Activated CD8-positive, alpha-beta memory T cell treated with anti-CD3 and anti-CD28 coated beads, Interleukin-2, amount 10 ng/mL, durations not matched to agents 7 days and 5 days (primary cell): Measurements from ENCODE around the gene FBXL13. TPM values are rescaled to one million over a fixed set of nuclear protein-coding genes. Genes with fewer than 3 reads are reported as not detected.
"Not testable (repeated sequence)": the region's sequence is repeated elsewhere in the genome, so short reads cannot be mapped to it uniquely, and the experiment has no call there.

Experiments
- ATAC-seq: fragments of 150-1000 bp; cut with Tn5 transposase; one replicate; pipeline ENCODE4 v1.10.0; 2021; ENCODE audit warnings: moderate library complexity
- CTCF ChIA-PET: fragments of 350-600 bp; sonication (Branson Sonifier 250); formaldehyde crosslinking; loops from one replicate; lab custom pipeline; 2021; ENCODE audit warnings: antibody characterized with exemption; lab: Charles Lee
- DNase-seq: peaks from one replicate; pipeline ENCODE4 v3.0.0-alpha.2; 2020
- H3K27ac Mint-ChIP-seq: one replicate; pipeline ENCODE4 v1.8.0; 2021; ENCODE audit warnings: mild to moderate bottlenecking, mixed read lengths
- H3K27me3 Mint-ChIP-seq: one replicate; pipeline ENCODE4 v1.8.0; 2021; ENCODE audit warnings: mixed read lengths
- H3K36me3 Mint-ChIP-seq: one replicate; pipeline ENCODE4 v1.8.0; 2021; ENCODE audit warnings: mild to moderate bottlenecking, mixed read lengths
- H3K4me1 Mint-ChIP-seq: one replicate; pipeline ENCODE4 v1.8.0; 2021; ENCODE audit warnings: mixed read lengths
- H3K4me3 Mint-ChIP-seq: one replicate; pipeline ENCODE4 v1.8.0; 2021; ENCODE audit warnings: mild to moderate bottlenecking, moderate library complexity, mixed read lengths
- H3K9me3 Mint-ChIP-seq: one replicate; pipeline ENCODE4 v1.8.0; 2022; ENCODE audit warnings: low read depth, mixed read lengths
- total RNA-seq, 2 experiments: library from RNA; stranded (reverse); gene quantifications; one replicate each; pipeline ENCODE4 v1.2.3, GENCODE V29; 2021

Gene FBXL13
- total RNA-seq, 2 experiments from 2014 or later, result 0.18 TPM; not detected in 1

DNA sequence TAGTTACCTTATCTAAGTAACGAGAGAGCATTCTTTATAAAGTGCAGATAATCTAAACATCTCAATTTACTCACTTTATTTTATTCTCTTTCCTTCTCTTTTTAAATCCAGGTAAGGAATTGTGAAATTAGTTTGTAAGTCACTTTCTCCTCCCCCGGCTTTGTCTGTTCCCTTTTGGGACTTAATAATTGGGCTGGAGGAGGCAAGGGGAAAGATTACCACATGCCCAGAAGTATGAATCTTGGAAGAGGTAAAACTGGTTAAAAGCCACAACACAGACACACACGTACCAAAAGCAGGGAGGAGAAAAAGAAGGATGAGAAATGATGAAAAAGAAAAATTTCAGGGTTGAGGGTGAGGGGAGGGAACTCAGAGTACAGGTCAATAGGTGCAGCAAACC, 225.1 kb downstream of the FBXL13 start:
- Mint-ChIP-seq H3K27me3 (peaks cover 38% of the 10 kb centered on the region), H3K36me3 (peaks cover 6% of the 10 kb centered on the region), H3K9me3 (no peaks in the 10 kb centered on the region), H3K4me3 (no peak overlapping the region), H3K4me1 (no peaks in the 10 kb centered on the region), H3K27ac (no peak overlapping the region)
- CTCF ChIA-PET, result no interaction called here
- ATAC-seq (no peak), DNase-seq (no peak)

DNA sequence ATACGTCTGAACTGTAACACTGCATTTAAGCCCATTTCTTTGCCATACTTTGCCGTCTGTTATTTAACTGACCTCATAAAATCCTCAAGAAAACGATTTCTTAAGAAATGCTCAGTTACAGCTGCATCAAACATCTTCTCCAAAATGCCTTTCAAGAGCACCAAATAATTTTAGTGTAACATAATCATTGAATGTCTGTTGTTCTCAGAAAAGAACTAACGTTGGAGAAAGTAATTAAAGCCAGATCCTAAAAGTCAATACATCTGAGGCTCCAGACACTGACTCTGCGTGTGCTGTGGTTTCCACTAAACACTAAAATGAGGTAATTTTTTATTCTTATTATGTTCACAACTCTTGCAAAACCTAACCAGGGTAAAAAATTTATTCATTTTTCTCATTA, 225.5 kb downstream of the FBXL13 start:
- Mint-ChIP-seq H3K4me3 (no peak overlapping the region), H3K27ac (no peak overlapping the region), H3K4me1 (peaks cover 4% of the 10 kb centered on the region), H3K36me3 (peaks cover 6% of the 10 kb centered on the region), H3K9me3 (no peaks in the 10 kb centered on the region), H3K27me3 (peaks cover 42% of the 10 kb centered on the region)
- DNase-seq (no peak), ATAC-seq (no peak)
- CTCF ChIA-PET, result no interaction called here

DNA sequence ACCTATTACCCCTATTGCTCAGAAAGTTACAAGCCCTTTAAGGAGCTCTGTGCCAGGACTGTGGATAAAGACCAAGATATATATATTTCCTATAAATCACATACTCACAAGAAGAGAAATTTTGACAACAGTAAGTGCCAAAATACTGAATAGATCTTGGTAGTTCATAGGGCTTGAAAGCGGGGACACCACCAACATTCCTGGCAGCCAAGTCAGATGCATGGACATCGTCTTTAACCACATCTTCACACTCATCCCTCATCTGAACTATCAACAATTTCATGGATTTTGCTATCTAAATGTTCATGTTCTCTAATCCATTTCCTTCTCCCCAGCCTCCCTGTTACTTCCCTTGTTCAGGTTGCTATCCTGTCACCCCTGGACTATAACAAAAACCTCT, 229.2 kb downstream of the FBXL13 start:
- Mint-ChIP-seq H3K27me3 (peaks cover 43% of the 10 kb centered on the region), H3K4me3 (no peak overlapping the region), H3K27ac (no peak overlapping the region), H3K4me1 (peaks cover 14% of the 10 kb centered on the region), H3K36me3 (peaks cover 7% of the 10 kb centered on the region), H3K9me3 (no peaks in the 10 kb centered on the region)
- DNase-seq (no peak), ATAC-seq (no peak)
- CTCF ChIA-PET, result no interaction called here

DNA sequence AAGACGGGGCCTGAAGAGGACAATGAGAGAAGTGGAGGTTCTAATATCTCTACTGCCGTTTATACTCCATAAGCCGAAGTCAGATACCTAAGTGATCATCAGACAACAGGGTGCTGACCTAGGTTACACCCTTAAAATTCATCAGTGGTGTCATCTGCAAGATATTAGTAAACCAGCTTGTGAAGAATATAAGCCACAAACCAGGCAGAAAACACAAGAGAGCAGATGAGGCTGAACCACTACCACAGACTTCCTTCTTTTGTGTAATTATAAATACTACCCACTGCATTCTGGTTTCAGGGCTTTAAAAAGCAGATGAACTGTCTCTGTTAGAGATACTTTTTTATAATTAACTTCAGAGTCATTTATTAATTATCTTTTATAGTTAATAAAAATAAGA, 230.7 kb downstream of the FBXL13 start:
- CTCF ChIA-PET, result no interaction called here
- Mint-ChIP-seq H3K4me1 (peaks cover 14% of the 10 kb centered on the region), H3K36me3 (peaks cover 6% of the 10 kb centered on the region), H3K4me3 (no peak overlapping the region), H3K27ac (no peak overlapping the region), H3K27me3 (peaks cover 40% of the 10 kb centered on the region), H3K9me3 (no peaks in the 10 kb centered on the region)
- DNase-seq, result peak; percentile 60
- ATAC-seq, result peak; percentile 76

DNA sequence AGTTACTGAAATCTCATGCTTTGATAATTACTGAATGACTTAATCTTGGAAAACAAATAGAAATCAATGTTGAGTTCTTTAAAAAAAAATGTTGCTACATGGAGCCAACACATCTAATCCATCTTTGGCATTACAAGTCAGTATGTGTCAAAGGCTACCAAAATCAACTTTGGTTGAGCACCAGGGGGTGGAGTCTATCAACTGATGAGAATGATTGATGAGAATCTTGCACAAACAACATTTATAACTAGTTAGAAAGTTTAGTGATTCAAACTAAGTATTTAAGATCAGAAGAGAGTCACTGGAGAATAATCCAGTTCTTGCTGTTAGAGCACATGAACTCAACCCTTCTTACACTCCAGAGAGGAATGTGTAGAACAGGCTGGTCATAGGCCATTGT, 232.3 kb downstream of the FBXL13 start:
- DNase-seq, result no peak
- Mint-ChIP-seq H3K36me3 (peaks cover 8% of the 10 kb centered on the region), H3K4me1 (peaks cover 14% of the 10 kb centered on the region), H3K9me3 (no peaks in the 10 kb centered on the region), H3K27me3 (peaks cover 44% of the 10 kb centered on the region), H3K4me3 (no peak overlapping the region), H3K27ac (no peak overlapping the region)
- no peak for ATAC-seq
- CTCF ChIA-PET, result no interaction called here

DNA sequence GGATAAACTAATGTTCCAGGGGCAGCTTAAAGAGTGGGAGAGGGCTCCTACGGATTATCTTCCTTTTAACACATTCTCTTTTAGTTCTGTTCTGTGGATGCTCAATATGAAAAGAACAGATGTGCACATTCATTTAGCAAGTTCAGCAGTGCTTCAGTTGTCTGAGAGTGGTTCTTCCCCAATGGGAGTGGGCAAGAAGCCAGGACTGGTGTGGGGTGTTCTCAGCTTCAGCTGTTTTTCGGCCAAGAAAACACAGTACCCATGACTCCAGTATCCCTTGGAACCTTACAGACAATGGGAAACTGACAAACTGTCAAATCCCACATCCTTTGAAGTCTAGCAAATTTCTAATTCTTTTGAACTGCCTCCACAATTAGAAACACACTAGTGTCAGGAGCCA, 233.3 kb downstream of the FBXL13 start:
- ATAC-seq (no peak), DNase-seq (no peak)
- Mint-ChIP-seq H3K36me3 (peaks cover 14% of the 10 kb centered on the region), H3K27ac (no peak overlapping the region), H3K4me3 (no peak overlapping the region), H3K9me3 (no peaks in the 10 kb centered on the region), H3K27me3 (peaks cover 49% of the 10 kb centered on the region), H3K4me1 (peaks cover 14% of the 10 kb centered on the region)
- CTCF ChIA-PET, result no interaction called here

DNA sequence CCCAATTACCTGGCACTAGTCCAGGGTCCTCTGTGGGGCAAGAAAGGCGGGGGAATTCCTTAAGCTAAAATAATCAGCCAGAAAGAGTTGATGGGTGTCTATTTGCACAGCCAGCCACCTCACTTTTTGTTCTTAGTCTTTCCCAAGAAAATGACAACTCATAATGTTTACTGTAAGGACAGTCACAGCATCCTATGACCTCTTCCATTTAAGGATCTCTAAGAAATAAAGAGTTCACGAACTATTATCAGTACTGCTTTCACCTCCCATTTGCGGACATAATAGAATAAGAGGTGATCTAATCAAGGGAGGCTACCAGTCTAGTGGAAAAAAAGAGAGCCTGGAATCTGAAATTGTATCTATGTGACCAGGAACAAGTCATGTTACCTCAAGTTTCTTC, 234.2 kb downstream of the FBXL13 start:
- Mint-ChIP-seq H3K9me3 (no peaks in the 10 kb centered on the region), H3K27ac (no peak overlapping the region), H3K27me3 (peaks cover 46% of the 10 kb centered on the region), H3K4me1 (peaks cover 14% of the 10 kb centered on the region), H3K4me3 (no peak overlapping the region), H3K36me3 (peaks cover 16% of the 10 kb centered on the region)
- CTCF ChIA-PET, result no interaction called here
- ATAC-seq (no peak), DNase-seq (no peak)

DNA sequence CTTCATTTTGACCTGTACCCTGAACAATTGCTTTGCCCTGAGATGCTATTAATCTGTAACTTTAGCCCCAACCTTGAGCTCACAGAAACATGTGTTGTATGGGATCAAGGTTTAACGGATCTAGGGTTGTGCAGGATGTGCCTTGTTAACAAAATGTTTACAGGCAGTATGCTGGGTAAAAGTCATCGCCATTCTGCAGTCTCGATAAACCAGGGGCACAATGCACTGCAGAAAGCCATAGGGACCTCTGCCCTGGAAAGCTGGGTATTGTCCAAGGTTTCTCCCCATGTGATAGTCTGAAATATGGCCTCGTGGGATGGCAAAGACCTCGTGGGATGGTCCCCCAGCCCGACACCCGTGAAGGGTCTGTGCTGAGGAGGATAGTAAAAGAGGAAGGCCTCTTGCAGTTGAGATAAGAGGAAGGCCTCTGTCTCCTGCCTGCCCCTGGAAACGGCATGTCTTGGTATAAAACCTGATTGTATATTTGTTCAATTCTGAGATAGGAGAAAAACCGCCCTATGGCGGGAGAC, 236.0 kb downstream of the FBXL13 start:
- ATAC-seq, CTCF ChIA-PET: not testable (repeated sequence)
- H3K36me3 Mint-ChIP-seq, result peaks cover 17% of the 10 kb centered on the region

DNA sequence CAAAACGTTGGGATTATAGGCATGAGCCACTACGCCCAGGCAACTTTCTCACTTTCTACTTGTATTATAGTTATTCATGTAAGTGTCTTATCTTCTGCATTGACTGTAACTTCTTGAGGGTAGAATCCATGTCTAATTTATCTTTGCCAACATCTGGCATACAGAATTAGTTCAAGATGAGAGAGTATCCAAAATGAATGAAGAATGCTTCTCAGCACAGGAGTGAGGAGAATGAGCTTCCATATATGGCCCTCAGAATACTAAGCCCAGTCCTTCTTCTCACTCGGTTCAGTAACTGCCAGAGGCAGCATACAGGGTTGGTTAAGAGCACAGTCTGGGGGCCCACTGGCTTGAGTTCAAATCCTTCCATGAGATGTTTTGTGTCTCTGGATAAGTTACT, 236.8 kb downstream of the FBXL13 start:
- CTCF ChIA-PET, result no interaction called here
- Mint-ChIP-seq H3K27me3 (peaks cover 36% of the 10 kb centered on the region), H3K27ac (no peak overlapping the region), H3K9me3 (no peaks in the 10 kb centered on the region), H3K4me3 (no peak overlapping the region), H3K4me1 (peaks cover 11% of the 10 kb centered on the region), H3K36me3 (peaks cover 21% of the 10 kb centered on the region)
- no peak for DNase-seq
- no peak for ATAC-seq

More for the DNA sequence above, 236.0 kb downstream of the FBXL13 start:
- not testable (repeated sequence) for DNase-seq, H3K27ac Mint-ChIP-seq, H3K4me3 Mint-ChIP-seq, H3K9me3 Mint-ChIP-seq
- peaks cover 15% of the 10 kb centered on the region for H3K4me1 Mint-ChIP-seq
- H3K27me3 Mint-ChIP-seq, result peaks cover 38% of the 10 kb centered on the region

DNA sequence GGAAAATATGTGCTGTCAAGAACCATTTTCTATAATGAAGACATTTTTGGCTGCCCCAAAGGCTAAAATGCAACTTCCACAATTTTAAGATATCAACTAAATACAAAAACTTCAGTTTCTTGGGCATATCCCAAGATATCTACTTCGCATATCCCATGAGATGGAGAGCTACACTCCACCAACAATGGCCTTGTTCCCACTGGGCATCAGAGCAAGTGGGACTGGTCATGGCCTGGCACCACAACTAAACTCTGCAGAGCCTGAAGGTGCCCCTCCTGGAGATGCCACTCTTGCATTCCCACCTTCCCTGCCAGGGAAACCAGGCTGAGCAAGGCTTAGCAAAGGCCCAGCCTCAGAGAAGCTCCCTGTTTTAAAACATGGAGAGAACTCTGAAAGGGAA, 237.6 kb downstream of the FBXL13 start:
- Mint-ChIP-seq H3K27me3 (peaks cover 29% of the 10 kb centered on the region), H3K4me1 (peaks cover 9% of the 10 kb centered on the region), H3K4me3 (no peak overlapping the region), H3K36me3 (peaks cover 19% of the 10 kb centered on the region), H3K9me3 (no peaks in the 10 kb centered on the region), H3K27ac (no peak overlapping the region)
- DNase-seq (no peak), ATAC-seq (no peak)
- CTCF ChIA-PET, result interaction anchor here (0.8 kb wide), 1 partner anchor 225 kb away, joined by 3 read pairs; no protein-coding TSS in a partner anchor

DNA sequence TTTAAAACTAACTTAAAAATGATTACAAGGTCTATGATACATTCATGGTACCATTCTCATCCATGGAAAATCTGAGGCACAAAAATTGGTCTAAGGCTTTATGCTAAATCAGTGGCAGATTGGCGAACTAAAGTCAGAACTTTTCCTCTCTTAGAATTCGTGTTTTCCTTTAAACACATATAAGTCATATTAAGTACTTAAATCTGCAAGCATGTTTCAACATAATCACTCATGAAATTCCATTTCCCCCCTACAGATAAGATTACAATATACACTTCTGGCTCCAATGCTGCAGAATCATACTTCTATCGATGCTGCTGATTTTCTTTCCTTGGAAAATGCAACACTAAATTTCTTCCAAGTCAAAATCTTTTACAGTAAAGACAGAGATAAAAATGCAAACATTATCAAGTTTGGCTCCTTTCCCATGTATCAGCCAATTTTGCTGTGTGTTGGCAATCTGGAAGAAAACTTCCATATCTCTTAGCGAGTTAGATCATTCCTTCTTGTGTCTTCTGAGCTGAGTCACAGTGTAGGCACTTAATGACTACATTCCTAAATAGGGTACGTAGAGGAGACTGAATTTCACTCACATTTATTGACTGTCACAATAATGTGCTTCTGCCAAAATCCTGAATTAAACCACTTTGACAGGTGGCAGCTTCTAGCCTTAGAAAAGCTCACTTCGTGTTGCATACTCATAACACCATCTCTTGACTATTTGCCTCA, 238.2 kb downstream of the FBXL13 start:
- CTCF ChIA-PET, result interaction anchor here (0.8 kb wide), 1 partner anchor 226 kb away, joined by 3 read pairs; no protein-coding TSS in a partner anchor
- Mint-ChIP-seq H3K4me3 (no peak overlapping the region), H3K4me1 (peaks cover 9% of the 10 kb centered on the region), H3K27me3 (peaks cover 29% of the 10 kb centered on the region), H3K36me3 (peaks cover 19% of the 10 kb centered on the region), H3K27ac (no peak overlapping the region), H3K9me3 (no peaks in the 10 kb centered on the region)
- ATAC-seq (no peak), DNase-seq (no peak)

DNA sequence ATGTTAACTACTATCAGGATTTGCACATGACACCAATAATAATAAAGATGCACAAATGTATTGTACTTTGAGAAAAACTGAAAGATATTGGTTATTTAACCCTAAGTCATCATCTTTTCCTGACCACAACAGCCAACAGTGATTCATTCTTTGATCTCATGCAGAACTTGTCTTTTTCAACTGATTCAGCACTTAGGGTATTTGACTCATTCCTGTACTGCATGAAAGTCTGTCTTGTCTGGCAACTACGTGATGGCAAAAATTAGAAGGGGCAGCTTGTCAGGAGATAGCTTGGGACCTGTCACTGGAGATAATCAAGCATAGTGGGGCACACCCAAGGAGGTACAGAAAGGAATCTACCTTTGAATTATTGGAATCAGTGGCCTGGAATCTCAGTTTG, 239.6 kb downstream of the FBXL13 start:
- ATAC-seq (peak; percentile 96), DNase-seq (peak; percentile 61)
- Mint-ChIP-seq H3K27ac (peak overlapping the region; percentile 6), H3K9me3 (no peaks in the 10 kb centered on the region), H3K4me3 (no peak overlapping the region), H3K36me3 (peaks cover 18% of the 10 kb centered on the region), H3K27me3 (peaks cover 22% of the 10 kb centered on the region), H3K4me1 (peaks cover 9% of the 10 kb centered on the region)
- CTCF ChIA-PET, result interaction anchor here (0.5 to 0.6 kb wide), 3 partner anchors 40 to 962 kb away, joined by 3 to 5 read pairs (median 5); no protein-coding TSS in a partner anchor

DNA sequence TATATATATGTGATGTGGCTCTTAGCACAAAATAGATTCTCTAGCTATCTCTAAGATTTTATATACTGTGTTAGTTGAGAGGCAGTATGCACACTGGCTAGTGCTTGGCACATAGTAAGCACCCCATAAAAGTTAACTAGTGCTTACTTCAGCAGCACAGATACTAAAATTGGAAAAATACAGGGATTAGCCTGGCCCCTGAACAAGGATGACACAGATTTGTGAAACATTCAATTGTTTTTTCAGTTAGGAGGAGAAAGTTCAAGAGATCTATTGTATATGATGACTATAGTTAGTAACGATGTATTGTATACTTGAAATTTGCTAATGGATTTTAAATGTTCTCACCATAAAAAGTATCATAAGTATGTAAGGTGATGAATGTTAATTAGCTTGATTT, 240.1 kb downstream of the FBXL13 start:
- peaks cover 9% of the 10 kb centered on the region for H3K4me1 Mint-ChIP-seq
- ATAC-seq, result no peak
- H3K4me3 Mint-ChIP-seq, result no peak overlapping the region
- CTCF ChIA-PET, result interaction anchor here (0.6 kb wide), 1 partner anchor 536 kb away, joined by 3 read pairs; no protein-coding TSS in a partner anchor
- DNase-seq, result no peak
- peaks cover 20% of the 10 kb centered on the region for H3K36me3 Mint-ChIP-seq
- no peaks in the 10 kb centered on the region for H3K9me3 Mint-ChIP-seq
- peaks cover 22% of the 10 kb centered on the region for H3K27me3 Mint-ChIP-seq
- no peak overlapping the region for H3K27ac Mint-ChIP-seq

DNA sequence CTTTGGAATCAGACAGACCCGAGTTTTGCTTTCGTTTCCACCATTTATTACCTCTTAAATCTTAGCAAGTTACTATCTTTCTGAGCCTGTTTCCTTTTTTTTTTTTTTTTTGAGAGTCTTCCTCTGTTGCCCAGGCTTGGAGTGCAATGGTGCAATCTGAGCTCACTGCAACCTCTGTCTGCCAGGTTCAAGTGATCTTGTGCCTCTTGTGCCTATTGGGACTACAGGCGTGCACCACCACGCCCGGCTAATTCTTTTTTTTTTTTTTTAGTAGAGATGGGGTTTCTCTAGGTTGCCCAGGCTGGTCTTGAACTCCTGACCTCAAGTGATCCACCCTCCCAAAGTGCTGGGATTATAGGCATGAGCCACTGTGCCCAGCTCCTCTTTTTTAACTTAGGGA, 241.3 kb downstream of the FBXL13 start:
- ATAC-seq (no peak), DNase-seq (no peak)
- Mint-ChIP-seq H3K4me3 (no peak overlapping the region), H3K27me3 (peaks cover 22% of the 10 kb centered on the region), H3K9me3 (no peaks in the 10 kb centered on the region), H3K4me1 (peaks cover 9% of the 10 kb centered on the region), H3K36me3 (peaks cover 24% of the 10 kb centered on the region), H3K27ac (no peak overlapping the region)
- CTCF ChIA-PET, result no interaction called here
